HCT116 (cell line): ENCODE measurements around the gene RILPL1. TPM values are rescaled to one million over a fixed set of nuclear protein-coding genes. Genes with fewer than 3 reads are reported as not detected.

Experiments
- ATAC-seq: fragments of 200-7000 bp; cut with Tn5 transposase; 2 replicates; pipeline ENCODE4 v1.9.1; 2020; ENCODE audit warnings: mild to moderate bottlenecking, moderate library complexity
- BruUV-seq: library from RNA; stranded (reverse); fragments of 400-500 nt; replicated peaks from 2 replicates; lab custom pipeline; 2021; lab: Mats Ljungman, UMichigan
- CTCF ChIA-PET: fragments of 300-600 bp; sonication (Branson Sonifier 250); formaldehyde crosslinking; loops from one replicate; lab custom pipeline; 2021; ENCODE audit warnings: antibody characterized with exemption; lab: Charles Lee
- POLR2A ChIA-PET: fragments of 300-600, 350-600 bp; sonication (Branson Sonifier 250); formaldehyde crosslinking; loops from one replicate; lab custom pipeline; 2021; ENCODE audit warnings: antibody characterized with exemption; lab: Charles Lee
- RAD21 ChIA-PET, 2 experiments: fragments of 300-600 bp; sonication (Branson Sonifier 250); formaldehyde crosslinking; loops; one replicate each; lab custom pipeline; 2023; ENCODE audit warnings: low total read pairs in 2 of 2; ENCODE audit not compliant: uncharacterized antibody in 2 of 2, unreplicated experiment in 2 of 2, low non-redundant PET in 1 of 2; lab: Charles Lee
- DNase-seq: peaks from one replicate; pipeline ENCODE4 v3.0.0-alpha.2; 2010; ENCODE audit warnings: low read depth, low spot score
- H2AFZ ChIP-seq: fragments of 200-600 bp; shearing (Covaris generic), sonication (generic); 2 replicates; pipeline ENCODE4 v1.6.1; 2017; ENCODE audit warnings: low read depth, mixed run types, mixed read lengths, antibody characterized with exemption, low read length; ENCODE audit not compliant: poor library complexity, severe bottlenecking
- H3K27ac ChIP-seq: 2 replicates; pipeline ENCODE4 v1.5.1; 2012; ENCODE audit warnings: low read depth, low read length
- H3K27me3 ChIP-seq: fragments of 200-600 bp; sonication (generic); 2 replicates; pipeline ENCODE4 v1.6.1; 2016; ENCODE audit warnings: mixed run types, low read length, mixed read lengths; ENCODE audit not compliant: insufficient read depth
- H3K36me3 ChIP-seq, 2 experiments: fragments of 200-500 bp in 1 of 2; fragments of 200-600 bp in 1 of 2; sonication (Bioruptor generic) in 1 of 2; sonication (generic) in 1 of 2; 2 replicates each; pipeline versions ENCODE4 v1.5.1 to v1.6.1; 2014 to 2016; ENCODE audit warnings: low read length in 2 of 2, inconsistent platforms in 1 of 2, mixed read lengths in 1 of 2, mixed run types in 1 of 2; ENCODE audit not compliant: insufficient read depth in 2 of 2, control insufficient read depth in 1 of 2
- H3K4me1 ChIP-seq, 2 experiments: fragments of 200-600 bp in 1 of 2; sonication (generic) in 1 of 2; 2 replicates each; pipeline versions ENCODE4 v1.5.1 to v1.6.1; 2012 to 2017; ENCODE audit warnings: low read length in 2 of 2, inconsistent platforms in 1 of 2, mild to moderate bottlenecking in 1 of 2, mixed read lengths in 1 of 2, mixed run types in 1 of 2, moderate library complexity in 1 of 2; ENCODE audit not compliant: insufficient read depth in 2 of 2, control insufficient read depth in 1 of 2
- H3K4me2 ChIP-seq: fragments of 200-600 bp; sonication (generic); 2 replicates; pipeline ENCODE4 v1.6.1; 2017; ENCODE audit warnings: mixed run types, low read length, mixed read lengths
- H3K4me3 ChIP-seq, 2 experiments: fragments of 200-600 bp in 1 of 2; sonication (generic) in 1 of 2; replicated peaks in 1 of 2; 2 replicates each; pipeline ENCODE4 v1.5.1; 2011 to 2016; ENCODE audit warnings: low read length in 2 of 2, control low read depth in 1 of 2, low read depth in 1 of 2, mild to moderate bottlenecking in 1 of 2, mixed read lengths in 1 of 2, mixed run types in 1 of 2
- H3K79me2 ChIP-seq: fragments of 200-600 bp; sonication (generic); 2 replicates; pipeline ENCODE4 v1.6.1; 2017; ENCODE audit warnings: mild to moderate bottlenecking, mixed run types, low read length, moderate library complexity, mixed read lengths; ENCODE audit not compliant: insufficient read depth
- H3K9ac ChIP-seq: fragments of 200-600 bp; sonication (generic); 2 replicates; pipeline ENCODE4 v1.6.1; 2016; ENCODE audit warnings: low read length, mixed read lengths
- H3K9me2 ChIP-seq: fragments of 200-600 bp; sonication (generic), shearing (Covaris generic); 2 replicates; pipeline ENCODE4 v1.6.1; 2017; ENCODE audit warnings: mixed run types, mild to moderate bottlenecking, moderate library complexity; ENCODE audit not compliant: insufficient read depth
- H3K9me3 ChIP-seq, 2 experiments: fragments of 200-500 bp in 1 of 2; fragments of 200-600 bp in 1 of 2; sonication (Bioruptor generic) in 1 of 2; sonication (generic) in 1 of 2; 2 replicates each; pipeline ENCODE4 v1.6.1; 2014 to 2017; ENCODE audit warnings: low read length in 2 of 2, mixed read lengths in 2 of 2, inconsistent platforms in 1 of 2, low read depth in 1 of 2, mild to moderate bottlenecking in 1 of 2, mixed run types in 1 of 2, moderate library complexity in 1 of 2; ENCODE audit not compliant: control insufficient read depth in 1 of 2, insufficient read depth in 1 of 2
- H4K20me1 ChIP-seq: fragments of 200-600 bp; sonication (generic), shearing (Covaris generic); 2 replicates; pipeline ENCODE4 v1.6.1; 2017; ENCODE audit warnings: mixed run types, mild to moderate bottlenecking, moderate library complexity; ENCODE audit not compliant: insufficient read depth
- EGR1 ChIP-seq: IDR thresholded peaks from 2 replicates; pipeline ENCODE4 v1.6.1; 2012; ENCODE audit warnings: low read depth
- EZH2phosphoT487 ChIP-seq: fragments of 200-600 bp; IDR thresholded peaks from 2 replicates; pipeline ENCODE4 v1.6.1; 2018; ENCODE audit warnings: antibody characterized with exemption, borderline replicate concordance
- FOSL1 ChIP-seq: IDR thresholded peaks from 2 replicates; pipeline ENCODE4 v1.6.1; 2012; ENCODE audit warnings: low read depth
- MAX ChIP-seq: IDR thresholded peaks from 2 replicates; pipeline ENCODE4 v1.6.1; 2012
- POLR2AphosphoS5 ChIP-seq: IDR thresholded peaks from 2 replicates; pipeline ENCODE4 v1.6.1; 2011; ENCODE audit warnings: mild to moderate bottlenecking, low read depth, low read length, moderate library complexity
- SIN3A ChIP-seq: IDR thresholded peaks from 2 replicates; pipeline ENCODE4 v1.6.1; 2012; ENCODE audit warnings: low read depth
- TCF7L2 ChIP-seq: IDR thresholded peaks from 2 replicates; pipeline ENCODE4 v1.7.0; 2011; ENCODE audit warnings: borderline replicate concordance, inconsistent platforms; ENCODE audit not compliant: insufficient read depth, insufficient read length; ENCODE audit errors: extremely low read depth
- ZFX ChIP-seq: fragments of 450-650 bp; IDR thresholded peaks from 2 replicates; pipeline ENCODE4 v1.6.1; 2017
- intact Hi-C: fragments of 100-400 bp; cut with micrococcal nuclease; formaldehyde crosslinking; loops from 2 replicates; pipeline ENCODE4 v1.10.0; 2022
- total RNA-seq: library from RNA; stranded (reverse); gene quantifications from one replicate; pipeline ENCODE4 v1.2.1, GENCODE V29; 2021; ENCODE audit not compliant: unreplicated experiment
- TF ChIP-seq, protein P1 (sequence below), 3 experiments: fragments of 200-600 bp in 1 of 3; sonication (generic) in 1 of 3; IDR thresholded peaks in 2 of 3; conservative IDR thresholded peaks in 1 of 3; 2 replicates each; pipeline ENCODE4 v1.5.1; 2012 to 2017; ENCODE audit warnings: low read depth in 2 of 3, low read length in 2 of 3, antibody characterized with exemption in 1 of 3, borderline replicate concordance in 1 of 3, control low read depth in 1 of 3, mild to moderate bottlenecking in 1 of 3, mixed read lengths in 1 of 3, mixed run types in 1 of 3, moderate library complexity in 1 of 3; ENCODE audit not compliant: insufficient read depth in 1 of 3
- TF ChIP-seq, protein P2 (sequence below): IDR thresholded peaks from 2 replicates; pipeline ENCODE4 v1.6.1; 2012; ENCODE audit warnings: low read depth

RILPL1 gene
- total RNA-seq, 1 experiment from 2014 or later, result 11.8 TPM

- no TSS peak for BruUV-seq
- H3K9ac ChIP-seq, result no peak overlapping the region
- H3K9me2 ChIP-seq, result no peaks in the 10 kb centered on the region
- CTCF ChIA-PET, result no interaction called here
- no peak for ATAC-seq
- H3K9me3 ChIP-seq, result no peaks in the 10 kb centered on the region
- H4K20me1 ChIP-seq, result no peaks in the 10 kb centered on the region
- POLR2A ChIA-PET, result no interaction called here
- H3K36me3 ChIP-seq, result no peaks in the 10 kb centered on the region; a peak in 1 of 4 replicates
- TF ChIP-seq, protein P1, sequence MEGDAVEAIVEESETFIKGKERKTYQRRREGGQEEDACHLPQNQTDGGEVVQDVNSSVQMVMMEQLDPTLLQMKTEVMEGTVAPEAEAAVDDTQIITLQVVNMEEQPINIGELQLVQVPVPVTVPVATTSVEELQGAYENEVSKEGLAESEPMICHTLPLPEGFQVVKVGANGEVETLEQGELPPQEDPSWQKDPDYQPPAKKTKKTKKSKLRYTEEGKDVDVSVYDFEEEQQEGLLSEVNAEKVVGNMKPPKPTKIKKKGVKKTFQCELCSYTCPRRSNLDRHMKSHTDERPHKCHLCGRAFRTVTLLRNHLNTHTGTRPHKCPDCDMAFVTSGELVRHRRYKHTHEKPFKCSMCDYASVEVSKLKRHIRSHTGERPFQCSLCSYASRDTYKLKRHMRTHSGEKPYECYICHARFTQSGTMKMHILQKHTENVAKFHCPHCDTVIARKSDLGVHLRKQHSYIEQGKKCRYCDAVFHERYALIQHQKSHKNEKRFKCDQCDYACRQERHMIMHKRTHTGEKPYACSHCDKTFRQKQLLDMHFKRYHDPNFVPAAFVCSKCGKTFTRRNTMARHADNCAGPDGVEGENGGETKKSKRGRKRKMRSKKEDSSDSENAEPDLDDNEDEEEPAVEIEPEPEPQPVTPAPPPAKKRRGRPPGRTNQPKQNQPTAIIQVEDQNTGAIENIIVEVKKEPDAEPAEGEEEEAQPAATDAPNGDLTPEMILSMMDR (IDR thresholded peaks at IDR 0.05 in 2 of 3, conservative IDR thresholded peaks at IDR 0.05 in 1 of 3; ENCODE audit: borderline replicate concordance in 1 of 3, insufficient read depth in 1 of 3, low read depth in 2 of 3, low read length in 2 of 3), result no peak
- no peaks in the 10 kb centered on the region for H3K27me3 ChIP-seq
- H3K4me2 ChIP-seq, result no peak overlapping the region
- H2AFZ ChIP-seq, result no peak overlapping the region
- no peaks in the 10 kb centered on the region for H3K4me1 ChIP-seq
- no peak for DNase-seq
- H3K27ac ChIP-seq, result no peak overlapping the region
- RAD21 ChIA-PET, result no interaction called here
- intact Hi-C loops, result no loop called here
- H3K79me2 ChIP-seq, result no peaks in the 10 kb centered on the region
- H3K4me3 ChIP-seq, result no peak overlapping the region
Observed at GRCh38 chr12:123488539-123489230, 44.8 kb downstream of the RILPL1 start.

DNA sequence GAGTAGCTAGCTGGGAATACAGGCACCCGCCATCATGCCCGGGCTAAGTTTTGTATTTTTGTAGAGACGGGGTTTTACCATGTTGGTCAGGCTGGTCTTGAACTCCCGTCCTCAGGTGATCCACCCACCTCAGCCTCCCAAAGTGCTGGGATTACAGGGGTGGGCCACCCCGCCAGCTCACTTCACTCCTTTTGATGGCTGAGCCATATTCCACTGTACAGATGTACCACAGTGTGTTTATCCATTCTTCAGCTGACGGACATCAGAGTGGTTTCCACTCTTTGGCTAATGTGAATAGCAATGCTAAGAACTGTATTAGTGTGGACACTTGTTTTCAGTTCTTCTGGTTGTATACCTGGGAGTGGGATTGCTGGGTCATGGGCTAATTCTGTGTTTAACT, 46.1 kb downstream of the RILPL1 start:
- Histone ChIP-seq H3K9ac (no peak overlapping the region), H3K4me1 (no peaks in the 10 kb centered on the region), H3K27ac (no peak overlapping the region), H3K9me2 (no peaks in the 10 kb centered on the region), H2AFZ (no peak overlapping the region), H4K20me1 (no peaks in the 10 kb centered on the region), H3K4me2 (no peak overlapping the region), H3K4me3 (no peak overlapping the region), H3K79me2 (no peaks in the 10 kb centered on the region), H3K36me3 (no peaks in the 10 kb centered on the region; a peak in 1 of 4 replicates), H3K9me3 (no peaks in the 10 kb centered on the region), H3K27me3 (no peaks in the 10 kb centered on the region)
- DNase-seq, result no peak
- intact Hi-C loops, result no loop called here
- RAD21 ChIA-PET, result no interaction called here
- POLR2A ChIA-PET, result no interaction called here
- ATAC-seq, result no peak
- CTCF ChIA-PET, result no interaction called here
- BruUV-seq, result no TSS peak
- TF ChIP-seq ZFX, result no peak
- TF ChIP-seq MAX, result no peak
- no peak for TF ChIP-seq FOSL1
- no peak for TF ChIP-seq EGR1
- no peak for TF ChIP-seq TCF7L2
- TF ChIP-seq SIN3A, result no peak
- no peak for TF ChIP-seq POLR2AphosphoS5
- TF ChIP-seq EZH2phosphoT487, result no peak
- TF ChIP-seq, protein P1 (IDR thresholded peaks at IDR 0.05 in 2 of 3, conservative IDR thresholded peaks at IDR 0.05 in 1 of 3; ENCODE audit: borderline replicate concordance in 1 of 3, insufficient read depth in 1 of 3, low read depth in 2 of 3, low read length in 2 of 3), result no peak
- TF ChIP-seq, protein P2, sequence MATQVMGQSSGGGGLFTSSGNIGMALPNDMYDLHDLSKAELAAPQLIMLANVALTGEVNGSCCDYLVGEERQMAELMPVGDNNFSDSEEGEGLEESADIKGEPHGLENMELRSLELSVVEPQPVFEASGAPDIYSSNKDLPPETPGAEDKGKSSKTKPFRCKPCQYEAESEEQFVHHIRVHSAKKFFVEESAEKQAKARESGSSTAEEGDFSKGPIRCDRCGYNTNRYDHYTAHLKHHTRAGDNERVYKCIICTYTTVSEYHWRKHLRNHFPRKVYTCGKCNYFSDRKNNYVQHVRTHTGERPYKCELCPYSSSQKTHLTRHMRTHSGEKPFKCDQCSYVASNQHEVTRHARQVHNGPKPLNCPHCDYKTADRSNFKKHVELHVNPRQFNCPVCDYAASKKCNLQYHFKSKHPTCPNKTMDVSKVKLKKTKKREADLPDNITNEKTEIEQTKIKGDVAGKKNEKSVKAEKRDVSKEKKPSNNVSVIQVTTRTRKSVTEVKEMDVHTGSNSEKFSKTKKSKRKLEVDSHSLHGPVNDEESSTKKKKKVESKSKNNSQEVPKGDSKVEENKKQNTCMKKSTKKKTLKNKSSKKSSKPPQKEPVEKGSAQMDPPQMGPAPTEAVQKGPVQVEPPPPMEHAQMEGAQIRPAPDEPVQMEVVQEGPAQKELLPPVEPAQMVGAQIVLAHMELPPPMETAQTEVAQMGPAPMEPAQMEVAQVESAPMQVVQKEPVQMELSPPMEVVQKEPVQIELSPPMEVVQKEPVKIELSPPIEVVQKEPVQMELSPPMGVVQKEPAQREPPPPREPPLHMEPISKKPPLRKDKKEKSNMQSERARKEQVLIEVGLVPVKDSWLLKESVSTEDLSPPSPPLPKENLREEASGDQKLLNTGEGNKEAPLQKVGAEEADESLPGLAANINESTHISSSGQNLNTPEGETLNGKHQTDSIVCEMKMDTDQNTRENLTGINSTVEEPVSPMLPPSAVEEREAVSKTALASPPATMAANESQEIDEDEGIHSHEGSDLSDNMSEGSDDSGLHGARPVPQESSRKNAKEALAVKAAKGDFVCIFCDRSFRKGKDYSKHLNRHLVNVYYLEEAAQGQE, result no peak
